Stimulated activated CD8-positive, alpha-beta memory T cell treated with anti-CD3 and anti-CD28 coated beads, Interleukin-4, amount 100 ng/mL, for 24 hours (primary cell): Measurements from ENCODE around the gene KLHL35.
"Not testable (repeated sequence)": the region's sequence is repeated elsewhere in the genome, so short reads cannot be mapped to it uniquely, and the experiment has no call there.

Experiments
- DNase-seq: peaks from one replicate; pipeline ENCODE4 v3.0.0-alpha.2; 2020; ENCODE audit warnings: low read depth

KLHL35 gene

GRCh38 chr11:75389276-75389605 lies 43.8 kb downstream of the KLHL35 start:
- DNase-seq = no peak

- DNase-seq = peak; percentile 41
Measured at GRCh38 chr11:75388386-75389275, 44.4 kb downstream of the KLHL35 start.

GRCh38 chr11:75387736-75388294 lies 45.2 kb downstream of the KLHL35 start:
- DNase-seq = no peak

- DNase-seq = no peak
Measured at GRCh38 chr11:75386942-75387630, 45.9 kb downstream of the KLHL35 start.

GRCh38 chr11:75384438-75385080 lies 48.4 kb downstream of the KLHL35 start:
- peak; percentile 56 for DNase-seq

GRCh38 chr11:75383246-75383645 lies 49.8 kb downstream of the KLHL35 start:
- DNase-seq = no peak

GRCh38 chr11:75380716-75381420 lies 52.1 kb downstream of the KLHL35 start:
- DNase-seq = no peak

GRCh38 chr11:75380245-75380644 lies 52.8 kb downstream of the KLHL35 start:
- DNase-seq = no peak

- DNase-seq = not testable (repeated sequence)
Measured at GRCh38 chr11:75378776-75379175, 54.2 kb downstream of the KLHL35 start.

- no peak for DNase-seq
Measured at GRCh38 chr11:75376175-75376574, 56.8 kb downstream of the KLHL35 start.

- DNase-seq = no peak
Measured at GRCh38 chr11:75375626-75376025, 57.4 kb downstream of the KLHL35 start.

GRCh38 chr11:75374646-75375045 lies 58.4 kb downstream of the KLHL35 start:
- DNase-seq = no peak

GRCh38 chr11:75373201-75373600 lies 59.8 kb downstream of the KLHL35 start:
- DNase-seq = no peak
